HepG2 (cell line): ENCODE results near the gene PDHX. TPM values are rescaled to one million over a fixed set of nuclear protein-coding genes. Genes with fewer than 3 reads are reported as not detected.
A peak's percentile ranks its signal among the peaks of the same experiment; 100 is the strongest.

Source experiments
- ARNT ChIP-seq: fragments of 450-650 bp; IDR thresholded peaks from 2 replicates; pipeline ENCODE4 v1.6.1; 2017
- ARNT2 ChIP-seq: sonication (generic); formaldehyde crosslinking; IDR thresholded peaks from 2 replicates; pipeline ENCODE4 v1.8.0; 2022; ENCODE audit warnings: mild to moderate bottlenecking, low read depth, missing genetic modification reagents, moderate library complexity
- ATF2 ChIP-seq: sonication (generic); formaldehyde crosslinking; IDR thresholded peaks from 2 replicates; pipeline ENCODE4 v1.4.0; 2020; ENCODE audit warnings: missing genetic modification reagents
- HNF4A ChIP-seq: sonication (generic); formaldehyde crosslinking; IDR thresholded peaks from 2 replicates; pipeline ENCODE4 v1.4.0; 2020; ENCODE audit warnings: missing genetic modification reagents
- NR2C2 ChIP-seq: sonication (generic); formaldehyde crosslinking; IDR thresholded peaks from 2 replicates; pipeline ENCODE4 v1.4.0; 2020; ENCODE audit warnings: missing genetic modification reagents, mild to moderate bottlenecking, moderate library complexity, borderline replicate concordance
- NR2F6 ChIP-seq, 2 experiments: IDR thresholded peaks; 2 replicates each; pipeline ENCODE4 v1.6.1; 2016; ENCODE audit warnings: antibody characterized with exemption in 1 of 2, mild to moderate bottlenecking in 1 of 2
- POLR2AphosphoS5 ChIP-seq: IDR thresholded peaks from 2 replicates; pipeline ENCODE4 v1.6.1; 2012; ENCODE audit warnings: low read depth, low read length
- SP2 ChIP-seq: sonication (generic); formaldehyde crosslinking; IDR thresholded peaks from 2 replicates; pipeline ENCODE4 v1.5.1; 2020; ENCODE audit warnings: mild to moderate bottlenecking, missing genetic modification reagents
- STAT5B ChIP-seq: sonication (generic); formaldehyde crosslinking; IDR thresholded peaks from 2 replicates; pipeline ENCODE4 v1.4.0; 2020; ENCODE audit warnings: missing genetic modification reagents
- SYNCRIP ChIP-seq: fragments of 200-400 bp; formaldehyde crosslinking; IDR thresholded peaks from 2 replicates; pipeline ENCODE4 v1.6.1; 2018; ENCODE audit warnings: mild to moderate bottlenecking, low read depth, low read length; ENCODE audit not compliant: insufficient read depth
- TEF ChIP-seq: sonication (generic); formaldehyde crosslinking; IDR thresholded peaks from 2 replicates; pipeline ENCODE4 v1.5.0; 2020; ENCODE audit warnings: missing genetic modification reagents
- U2AF1 ChIP-seq: fragments of 200-400 bp; formaldehyde crosslinking; optimal IDR thresholded peaks from 2 replicates; pipeline ENCODE3; 2017; ENCODE audit warnings: mild to moderate bottlenecking, low read depth, low read length
- ZNF225 ChIP-seq: sonication (generic); formaldehyde crosslinking; IDR thresholded peaks from 2 replicates; pipeline ENCODE4 v1.4.0; 2020; ENCODE audit warnings: mild to moderate bottlenecking, missing genetic modification reagents
- ZNF333 ChIP-seq: sonication (generic); formaldehyde crosslinking; IDR thresholded peaks from 2 replicates; pipeline ENCODE4 v1.4.0; 2020; ENCODE audit warnings: mild to moderate bottlenecking, missing genetic modification reagents, borderline replicate concordance
- ZNF335 ChIP-seq: sonication (generic); formaldehyde crosslinking; IDR thresholded peaks from 2 replicates; pipeline ENCODE4 v1.4.0; 2020; ENCODE audit warnings: missing genetic modification reagents
- ZNF780A ChIP-seq: sonication (generic); formaldehyde crosslinking; IDR thresholded peaks from 2 replicates; pipeline ENCODE4 v1.8.0; 2022; ENCODE audit warnings: mild to moderate bottlenecking, missing genetic modification reagents, moderate library complexity
- polyA plus RNA-seq, 8 experiments: library from polyadenylated mRNA; depleted of rRNA in 3 of 8; stranded (reverse) in 7 of 8; unstranded in 1 of 8; fragments of >200 nt; fragmentation: Illumina TruSeq in 4 of 8; extraction: Trizol in 4 of 8; gene quantifications; 2 replicates each; pipeline versions ENCODE4 v1.2.1 to v1.2.3, GENCODE V29; 2011 to 2016; ENCODE audit warnings: low read depth in 4 of 8, missing spikeins in 1 of 8, mixed read lengths in 1 of 8; ENCODE audit not compliant: insufficient read depth in 1 of 8
- total RNA-seq, 5 experiments: library from RNA; depleted of rRNA; stranded (reverse); fragments of >200 nt; fragmentation: Illumina TruSeq; extraction: Trizol; gene quantifications; 2 replicates each; pipeline ENCODE4 v1.2.3, GENCODE V29; 2016; ENCODE audit warnings: low read depth in 1 of 5
- TF ChIP-seq, protein P1 (sequence below): sonication (generic); formaldehyde crosslinking; IDR thresholded peaks from 2 replicates; pipeline ENCODE4 v1.5.0; 2020; ENCODE audit warnings: mild to moderate bottlenecking, missing genetic modification reagents
- TF ChIP-seq, protein P2 (sequence below): sonication (generic); formaldehyde crosslinking; IDR thresholded peaks from 2 replicates; pipeline ENCODE4 v1.5.1; 2020; ENCODE audit warnings: missing genetic modification reagents, mild to moderate bottlenecking, borderline replicate concordance
- TF ChIP-seq, protein P3 (sequence below): sonication (generic); formaldehyde crosslinking; IDR thresholded peaks from 2 replicates; pipeline ENCODE4 v1.4.0; 2020; ENCODE audit warnings: low read depth, missing genetic modification reagents

The PDHX gene
- total and polyA plus RNA-seq, 2 of the 13 experiments (the other 11 are each of a cell fraction or from before 2014, with no cell fraction given), result 41.0 to 73.8 TPM

DNA sequence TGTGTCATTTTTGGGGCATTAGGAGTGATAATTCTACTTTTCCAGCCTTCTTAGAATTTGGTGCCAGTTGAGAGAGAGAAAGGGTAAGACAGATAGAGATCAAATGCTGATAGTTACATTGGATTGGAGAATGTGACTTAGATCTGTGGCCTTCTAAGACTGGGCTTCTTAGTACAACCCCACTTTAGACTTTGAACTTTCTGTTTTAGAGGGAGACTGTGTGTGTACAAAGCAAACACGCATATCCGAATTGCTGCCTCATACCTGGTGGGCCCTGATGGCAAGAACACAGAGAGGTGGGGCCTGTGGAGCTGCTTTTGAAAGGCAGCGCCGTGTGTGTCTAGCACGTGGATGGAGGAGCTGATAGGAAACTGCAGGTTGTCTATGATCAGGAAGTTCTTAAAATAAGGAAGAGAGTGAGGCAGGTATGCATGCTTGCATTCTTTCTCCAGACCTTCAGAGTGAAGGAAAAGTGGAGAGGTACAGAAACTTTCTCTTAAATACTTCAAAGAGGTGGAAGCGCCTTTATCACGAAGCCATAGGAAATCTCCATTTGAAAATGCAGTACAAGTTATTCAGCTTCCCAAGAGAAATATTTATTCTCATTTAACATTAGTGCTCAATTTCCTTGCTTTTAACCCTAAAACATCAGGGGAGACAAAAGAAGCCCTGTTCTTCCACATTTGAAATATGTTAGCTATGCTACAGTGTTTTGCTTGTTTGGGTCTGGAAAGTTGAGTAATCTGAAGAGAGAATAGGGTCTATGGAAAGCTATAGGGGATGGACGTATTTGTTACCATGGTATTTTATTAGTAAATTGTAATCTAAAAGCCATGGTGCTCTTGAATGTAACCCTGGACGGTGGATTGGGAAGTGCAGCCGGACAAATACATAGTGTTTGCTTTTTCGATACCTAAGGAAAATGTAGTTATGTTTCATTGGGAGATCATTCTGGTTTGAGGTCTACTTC is 13.7 kb downstream of the PDHX start (continued):
- TF ChIP-seq SP2 (no peak), NR2F6 (IDR thresholded peaks at IDR 0.05) (0 out of 2 replicates have a peak, but pooled peaks have one; percentile 28), NR2F6 (CRISPR knock-in tag; IDR thresholded peaks at IDR 0.05) (peak; percentile 76), ZNF333 (CRISPR knock-in tag) (no peak), ZNF225 (CRISPR knock-in tag) (no peak), ARNT (no peak), POLR2AphosphoS5 (no peak), STAT5B (CRISPR knock-in tag) (no peak), ATF2 (CRISPR knock-in tag) (0 out of 2 replicates have a peak, but pooled peaks have one; percentile 59), ZNF780A (CRISPR knock-in tag) (0 out of 2 replicates have a peak, but pooled peaks have one; percentile 42), SYNCRIP (no peak), U2AF1 (no peak), ARNT2 (no peak), TEF (CRISPR knock-in tag) (peak; percentile 12; the same call in 1 of the 2 replicates), NR2C2 (no peak), ZNF335 (CRISPR knock-in tag) (peak; percentile 96), HNF4A (peak; percentile 97)
- TF ChIP-seq, protein P1, sequence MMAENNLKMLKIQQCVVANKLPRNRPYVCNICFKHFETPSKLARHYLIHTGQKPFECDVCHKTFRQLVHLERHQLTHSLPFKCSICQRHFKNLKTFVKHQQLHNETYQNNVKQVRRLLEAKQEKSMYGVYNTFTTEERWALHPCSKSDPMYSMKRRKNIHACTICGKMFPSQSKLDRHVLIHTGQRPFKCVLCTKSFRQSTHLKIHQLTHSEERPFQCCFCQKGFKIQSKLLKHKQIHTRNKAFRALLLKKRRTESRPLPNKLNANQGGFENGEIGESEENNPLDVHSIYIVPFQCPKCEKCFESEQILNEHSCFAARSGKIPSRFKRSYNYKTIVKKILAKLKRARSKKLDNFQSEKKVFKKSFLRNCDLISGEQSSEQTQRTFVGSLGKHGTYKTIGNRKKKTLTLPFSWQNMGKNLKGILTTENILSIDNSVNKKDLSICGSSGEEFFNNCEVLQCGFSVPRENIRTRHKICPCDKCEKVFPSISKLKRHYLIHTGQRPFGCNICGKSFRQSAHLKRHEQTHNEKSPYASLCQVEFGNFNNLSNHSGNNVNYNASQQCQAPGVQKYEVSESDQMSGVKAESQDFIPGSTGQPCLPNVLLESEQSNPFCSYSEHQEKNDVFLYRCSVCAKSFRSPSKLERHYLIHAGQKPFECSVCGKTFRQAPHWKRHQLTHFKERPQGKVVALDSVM (CRISPR knock-in tag), result no peak
- TF ChIP-seq, protein P2, sequence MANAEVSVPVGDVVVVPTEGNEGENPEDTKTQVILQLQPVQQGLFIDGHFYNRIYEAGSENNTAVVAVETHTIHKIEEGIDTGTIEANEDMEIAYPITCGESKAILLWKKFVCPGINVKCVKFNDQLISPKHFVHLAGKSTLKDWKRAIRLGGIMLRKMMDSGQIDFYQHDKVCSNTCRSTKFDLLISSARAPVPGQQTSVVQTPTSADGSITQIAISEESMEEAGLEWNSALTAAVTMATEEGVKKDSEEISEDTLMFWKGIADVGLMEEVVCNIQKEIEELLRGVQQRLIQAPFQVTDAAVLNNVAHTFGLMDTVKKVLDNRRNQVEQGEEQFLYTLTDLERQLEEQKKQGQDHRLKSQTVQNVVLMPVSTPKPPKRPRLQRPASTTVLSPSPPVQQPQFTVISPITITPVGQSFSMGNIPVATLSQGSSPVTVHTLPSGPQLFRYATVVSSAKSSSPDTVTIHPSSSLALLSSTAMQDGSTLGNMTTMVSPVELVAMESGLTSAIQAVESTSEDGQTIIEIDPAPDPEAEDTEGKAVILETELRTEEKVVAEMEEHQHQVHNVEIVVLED (CRISPR knock-in tag), result no peak; the same call in 1 of the 2 replicates
- TF ChIP-seq, protein P3, sequence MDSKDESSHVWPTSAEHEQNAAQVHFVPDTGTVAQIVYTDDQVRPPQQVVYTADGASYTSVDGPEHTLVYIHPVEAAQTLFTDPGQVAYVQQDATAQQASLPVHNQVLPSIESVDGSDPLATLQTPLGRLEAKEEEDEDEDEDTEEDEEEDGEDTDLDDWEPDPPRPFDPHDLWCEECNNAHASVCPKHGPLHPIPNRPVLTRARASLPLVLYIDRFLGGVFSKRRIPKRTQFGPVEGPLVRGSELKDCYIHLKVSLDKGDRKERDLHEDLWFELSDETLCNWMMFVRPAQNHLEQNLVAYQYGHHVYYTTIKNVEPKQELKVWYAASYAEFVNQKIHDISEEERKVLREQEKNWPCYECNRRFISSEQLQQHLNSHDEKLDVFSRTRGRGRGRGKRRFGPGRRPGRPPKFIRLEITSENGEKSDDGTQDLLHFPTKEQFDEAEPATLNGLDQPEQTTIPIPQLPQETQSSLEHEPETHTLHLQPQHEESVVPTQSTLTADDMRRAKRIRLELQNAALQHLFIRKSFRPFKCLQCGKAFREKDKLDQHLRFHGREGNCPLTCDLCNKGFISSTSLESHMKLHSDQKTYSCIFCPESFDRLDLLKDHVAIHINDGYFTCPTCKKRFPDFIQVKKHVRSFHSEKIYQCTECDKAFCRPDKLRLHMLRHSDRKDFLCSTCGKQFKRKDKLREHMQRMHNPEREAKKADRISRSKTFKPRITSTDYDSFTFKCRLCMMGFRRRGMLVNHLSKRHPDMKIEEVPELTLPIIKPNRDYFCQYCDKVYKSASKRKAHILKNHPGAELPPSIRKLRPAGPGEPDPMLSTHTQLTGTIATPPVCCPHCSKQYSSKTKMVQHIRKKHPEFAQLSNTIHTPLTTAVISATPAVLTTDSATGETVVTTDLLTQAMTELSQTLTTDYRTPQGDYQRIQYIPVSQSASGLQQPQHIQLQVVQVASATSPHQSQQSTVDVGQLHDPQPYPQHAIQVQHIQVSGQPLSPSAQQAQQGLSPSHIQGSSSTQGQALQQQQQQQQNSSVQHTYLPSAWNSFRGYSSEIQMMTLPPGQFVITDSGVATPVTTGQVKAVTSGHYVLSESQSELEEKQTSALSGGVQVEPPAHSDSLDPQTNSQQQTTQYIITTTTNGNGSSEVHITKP (CRISPR knock-in tag), result peak; percentile 66; the same call in 1 of the 2 replicates
